Activated CD4-positive, CD25-positive, alpha-beta regulatory T cell (primary cell): ENCODE measurements around the gene DHRSX.
"Not testable (repeated sequence)": the region's sequence is repeated elsewhere in the genome, so short reads cannot be mapped to it uniquely, and the experiment has no call there.

Experiments
- DNase-seq, 4 experiments: peaks; one replicate each; lab custom pipeline; 2025; lab: John Stamatoyannopoulos, UW

DHRSX gene

DNA sequence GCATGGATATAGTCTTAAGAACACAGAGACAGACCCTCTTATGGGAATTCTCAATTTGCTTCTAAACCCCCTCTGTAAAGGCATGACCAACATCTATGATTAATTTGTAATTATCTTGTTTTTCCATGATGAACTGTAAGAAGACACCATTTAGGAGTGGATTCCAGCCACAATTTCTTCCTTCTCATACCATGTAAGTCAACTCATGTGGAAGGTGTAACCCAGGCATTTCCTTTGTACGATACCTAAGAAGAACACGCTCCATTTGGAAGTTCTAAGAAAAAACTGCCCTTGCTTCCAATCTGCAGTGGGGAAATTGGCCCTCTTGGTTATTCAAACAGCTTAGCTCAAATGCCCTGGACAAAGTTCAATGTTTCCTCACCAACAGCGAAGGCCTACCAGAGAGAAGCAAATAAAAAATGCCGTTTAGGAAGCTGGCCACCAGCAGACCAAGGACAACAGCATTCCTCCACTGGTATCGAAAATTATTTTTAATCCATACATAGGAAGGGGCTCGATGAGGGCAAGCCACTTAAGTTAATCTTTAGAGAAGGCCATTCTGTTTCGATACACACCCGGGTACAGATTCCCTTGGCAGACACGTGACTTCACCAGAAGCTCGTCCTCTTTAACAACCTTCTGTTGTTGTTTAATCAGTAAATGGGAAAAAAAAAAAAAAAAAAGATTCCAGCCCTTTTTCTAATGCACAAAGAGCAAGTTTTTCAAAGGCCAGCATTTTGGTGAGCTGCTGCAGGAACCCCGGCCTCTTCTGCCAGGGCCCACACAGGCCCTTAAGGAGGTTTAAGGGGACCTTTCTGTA is 2.6 kb downstream of the DHRSX start:
- no peak for DNase-seq

DNA sequence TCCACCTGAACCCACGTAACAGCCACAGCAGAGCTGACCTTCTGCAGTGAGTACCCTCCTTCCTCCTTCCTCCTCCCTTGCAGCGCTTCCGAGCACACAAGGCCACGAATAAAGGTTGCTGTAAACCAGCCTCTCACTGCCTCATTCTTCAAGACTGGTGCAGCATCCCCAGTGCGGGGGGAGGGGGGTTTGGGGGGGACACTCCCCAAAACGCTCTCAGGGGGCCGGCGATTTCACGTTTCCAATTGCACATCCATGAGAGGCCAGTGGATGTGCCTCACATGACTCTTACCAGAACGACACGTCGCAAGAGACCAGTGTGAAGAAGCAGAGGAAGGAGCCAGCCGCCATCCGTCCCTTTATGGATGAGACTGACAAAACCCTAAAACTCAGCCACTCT is 5.2 kb downstream of the DHRSX start:
- no peak for DNase-seq

DNA sequence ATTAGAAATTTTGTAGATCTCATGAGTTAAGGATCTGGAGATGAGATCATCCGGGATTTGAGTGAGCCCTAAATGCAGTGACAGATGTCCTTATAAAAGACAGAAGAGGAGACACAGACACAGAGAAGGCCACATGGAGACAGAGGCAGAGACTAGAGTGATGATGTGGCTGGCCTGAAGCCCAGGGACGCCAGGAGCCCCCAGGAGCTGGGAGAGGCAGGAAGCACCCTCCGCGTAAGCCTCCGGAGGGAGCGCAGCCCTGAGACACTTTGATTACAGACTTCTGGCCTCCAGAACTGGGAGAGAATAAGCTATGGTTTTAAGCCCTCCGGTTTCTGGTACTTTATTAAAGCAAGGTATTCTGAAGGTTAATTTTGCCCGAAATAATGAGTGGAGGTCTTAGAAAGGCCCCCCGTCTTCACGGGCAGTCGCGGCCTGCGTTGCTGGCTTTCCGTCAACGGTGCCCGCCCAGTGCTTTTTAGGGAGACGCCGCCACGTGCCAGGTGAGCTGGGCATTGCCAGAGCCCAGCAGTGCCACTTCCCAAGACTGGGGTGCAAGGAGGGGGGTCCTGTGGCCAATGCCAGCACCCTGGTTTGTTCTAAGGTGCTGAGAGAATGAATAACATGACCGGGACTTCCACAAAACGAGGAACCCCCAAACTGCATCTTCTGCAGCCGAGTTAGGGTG is 8.1 kb downstream of the DHRSX start:
- no peak for DNase-seq

DNA sequence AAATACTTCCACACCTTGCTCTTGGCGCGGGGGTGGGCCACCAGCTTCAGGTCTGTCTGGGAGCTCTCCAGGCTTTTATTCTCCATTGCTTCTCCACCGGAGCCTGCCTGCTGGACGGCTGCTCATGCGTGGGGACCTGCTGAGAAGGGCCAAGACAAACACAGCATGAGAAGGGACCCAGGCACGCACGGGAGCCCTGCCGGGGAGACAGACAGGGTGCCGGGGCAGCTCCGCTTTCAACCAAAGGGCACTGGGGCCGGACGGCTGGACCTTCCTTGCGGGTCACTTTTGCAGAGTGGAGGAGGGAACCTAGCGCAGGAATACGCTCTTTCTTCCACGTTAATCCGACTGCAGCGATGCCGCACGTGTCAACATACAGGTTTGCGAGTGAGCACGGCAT is 10.1 kb downstream of the DHRSX start:
- no peak for DNase-seq

DNA sequence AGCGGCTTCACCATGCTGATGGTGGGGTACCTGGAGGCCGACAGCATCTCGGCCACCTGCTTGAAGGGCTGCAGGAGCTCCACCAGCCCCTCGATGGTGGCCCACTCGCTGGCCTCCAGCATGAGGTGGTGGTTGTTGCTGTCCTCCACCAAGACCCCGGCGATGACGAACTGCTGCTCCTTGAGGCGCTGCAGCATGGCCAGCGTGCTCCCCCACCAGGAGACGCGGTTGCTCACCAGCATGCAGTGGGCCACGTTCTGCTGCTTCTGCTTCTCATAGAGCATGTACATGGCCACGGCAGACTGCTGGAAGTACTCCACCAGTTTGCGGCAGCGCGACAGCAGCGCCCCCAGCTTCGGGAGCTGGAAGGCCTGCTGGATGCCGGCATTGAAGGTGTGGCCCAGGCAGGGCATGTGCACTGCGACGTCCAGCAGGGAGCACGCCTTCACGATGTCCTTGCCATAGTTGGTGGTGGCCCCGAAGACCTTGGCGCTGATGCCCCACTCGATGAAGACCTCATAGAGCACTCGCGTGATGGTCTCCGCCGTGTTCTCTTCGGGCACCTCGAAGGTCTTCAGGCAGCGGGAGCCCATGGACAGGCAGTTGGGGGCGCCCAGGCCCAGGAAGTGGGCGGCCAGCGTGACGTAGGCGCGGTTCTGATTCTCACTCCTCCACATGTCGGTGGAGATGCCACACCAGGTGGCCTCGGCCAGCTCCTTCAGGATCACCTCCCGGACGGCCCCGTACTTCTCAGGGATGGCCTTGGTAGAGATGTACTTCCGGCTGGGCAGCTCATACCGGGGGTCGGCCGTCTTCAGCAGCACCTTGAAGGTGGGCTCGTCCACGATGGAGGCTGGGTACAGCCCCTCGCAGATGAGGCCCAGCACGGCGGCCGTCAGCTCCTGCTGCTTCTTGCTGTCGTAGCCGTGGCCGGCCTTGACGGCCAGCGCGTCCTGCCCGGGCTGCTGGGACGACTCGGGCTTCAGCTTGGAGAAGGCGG is 11.0 kb downstream of the DHRSX start:
- DNase-seq: no peak

DNA sequence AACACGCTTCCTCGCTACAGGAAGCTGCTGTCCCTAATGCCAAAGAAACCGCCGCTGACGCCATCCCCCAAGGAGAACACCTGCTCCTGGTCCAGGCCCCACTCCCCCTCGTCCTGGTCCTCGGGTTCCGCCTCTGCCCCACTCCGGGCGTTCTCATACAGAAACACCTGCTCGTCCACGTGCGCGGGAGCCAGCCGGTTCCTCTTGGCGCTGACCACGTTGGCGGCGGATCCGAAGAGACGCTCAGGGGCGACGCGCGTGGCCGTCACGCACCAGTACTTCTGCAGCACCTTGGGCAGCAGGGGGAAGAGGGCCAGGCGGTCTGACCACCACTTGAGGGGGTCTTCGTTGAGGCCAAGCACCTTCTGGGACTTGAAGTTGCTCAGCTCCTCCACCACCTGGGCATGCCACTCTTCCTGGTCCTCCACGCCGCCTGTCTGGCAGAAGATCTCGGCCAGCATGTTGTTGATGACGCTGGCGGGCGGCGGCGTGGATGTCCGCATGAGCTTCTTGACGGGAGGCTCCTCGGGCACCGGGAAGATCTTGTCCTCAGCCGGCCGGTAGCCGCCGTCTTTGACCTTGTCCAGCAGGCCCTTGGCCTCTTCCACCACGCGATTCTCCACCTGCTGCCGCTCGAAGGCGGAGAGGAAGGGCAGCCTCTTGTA is 12.0 kb downstream of the DHRSX start:
- no peak for DNase-seq

DNA sequence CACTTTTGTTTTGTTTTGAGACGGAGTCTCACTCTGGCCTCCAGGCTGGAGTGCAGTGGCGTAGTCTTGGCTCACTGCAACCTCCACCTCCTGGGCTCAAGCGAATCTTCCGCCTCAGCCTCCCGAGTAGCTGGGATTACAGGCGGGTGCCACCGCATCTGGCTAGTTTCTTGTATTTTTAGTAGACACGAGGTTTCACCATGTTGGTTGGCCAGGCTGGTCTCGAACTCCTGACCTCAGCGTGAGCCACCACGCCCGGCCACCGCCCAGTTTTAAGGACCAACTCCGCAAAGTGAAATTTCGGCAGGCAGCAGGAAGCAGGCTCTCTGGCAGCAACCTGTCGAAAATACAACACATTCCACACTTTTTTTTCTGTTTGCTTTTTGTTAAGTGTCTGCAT is 13.4 kb downstream of the DHRSX start:
- DNase-seq: no peak

DNA sequence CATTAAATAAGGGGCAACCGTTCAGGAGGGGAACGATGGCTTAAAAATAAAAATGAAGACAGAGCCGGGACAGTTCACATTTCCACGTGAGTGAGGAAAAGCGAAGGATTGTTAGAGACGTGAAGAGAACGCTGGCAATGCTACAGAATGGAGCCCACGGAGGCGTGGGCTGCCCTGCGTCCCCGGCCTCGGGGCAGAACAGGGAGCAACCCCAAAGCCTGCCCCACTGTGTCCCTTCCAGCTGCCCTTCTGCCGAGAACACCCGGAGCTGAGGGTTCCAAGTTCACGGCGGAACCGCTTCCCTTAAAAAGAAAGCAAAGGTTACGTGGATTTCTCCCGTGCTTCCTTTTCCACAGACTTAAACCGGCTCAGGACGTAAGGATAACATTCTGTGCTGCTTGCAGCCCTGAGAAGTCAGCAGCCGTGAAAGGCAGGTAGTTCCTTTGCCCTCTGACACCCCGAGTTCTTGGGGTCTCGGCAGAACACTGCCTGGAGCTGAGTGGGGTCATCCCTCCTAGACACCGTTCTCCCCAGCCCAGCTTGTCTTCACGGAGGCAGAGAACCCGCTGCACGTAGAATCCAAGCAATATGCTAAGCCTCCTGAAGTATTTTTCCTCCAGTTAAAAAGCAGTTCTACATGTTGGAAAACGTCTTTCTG is 14.2 kb downstream of the DHRSX start:
- no peak for DNase-seq

DNA sequence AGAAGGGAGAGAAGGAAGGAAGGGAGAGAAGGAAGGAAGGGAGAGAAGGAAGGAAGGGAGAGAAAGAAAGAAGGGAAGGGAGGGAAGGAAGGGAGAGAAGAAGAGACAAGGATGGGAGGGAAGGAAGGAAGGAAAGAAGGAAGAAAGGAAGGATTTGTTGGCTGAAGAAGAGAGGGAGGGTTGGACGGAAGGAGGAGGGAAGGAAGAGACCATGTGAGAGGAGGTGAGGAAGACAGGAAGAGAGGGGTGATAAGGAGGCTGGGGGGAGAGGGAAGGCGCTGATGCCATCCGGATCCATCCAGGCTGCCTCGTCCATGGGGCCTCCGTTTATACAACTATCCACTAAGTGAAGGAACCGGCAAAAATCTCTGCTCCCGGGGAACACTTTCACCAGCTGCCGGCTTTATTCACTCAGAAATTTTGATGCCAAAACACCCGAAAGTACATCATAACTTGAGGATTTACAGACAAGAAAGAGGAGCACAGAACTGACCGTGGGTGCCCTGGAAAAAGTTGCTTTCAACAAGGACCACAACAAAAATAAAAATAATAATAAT is 14.9 kb downstream of the DHRSX start:
- DNase-seq: no peak

DNA sequence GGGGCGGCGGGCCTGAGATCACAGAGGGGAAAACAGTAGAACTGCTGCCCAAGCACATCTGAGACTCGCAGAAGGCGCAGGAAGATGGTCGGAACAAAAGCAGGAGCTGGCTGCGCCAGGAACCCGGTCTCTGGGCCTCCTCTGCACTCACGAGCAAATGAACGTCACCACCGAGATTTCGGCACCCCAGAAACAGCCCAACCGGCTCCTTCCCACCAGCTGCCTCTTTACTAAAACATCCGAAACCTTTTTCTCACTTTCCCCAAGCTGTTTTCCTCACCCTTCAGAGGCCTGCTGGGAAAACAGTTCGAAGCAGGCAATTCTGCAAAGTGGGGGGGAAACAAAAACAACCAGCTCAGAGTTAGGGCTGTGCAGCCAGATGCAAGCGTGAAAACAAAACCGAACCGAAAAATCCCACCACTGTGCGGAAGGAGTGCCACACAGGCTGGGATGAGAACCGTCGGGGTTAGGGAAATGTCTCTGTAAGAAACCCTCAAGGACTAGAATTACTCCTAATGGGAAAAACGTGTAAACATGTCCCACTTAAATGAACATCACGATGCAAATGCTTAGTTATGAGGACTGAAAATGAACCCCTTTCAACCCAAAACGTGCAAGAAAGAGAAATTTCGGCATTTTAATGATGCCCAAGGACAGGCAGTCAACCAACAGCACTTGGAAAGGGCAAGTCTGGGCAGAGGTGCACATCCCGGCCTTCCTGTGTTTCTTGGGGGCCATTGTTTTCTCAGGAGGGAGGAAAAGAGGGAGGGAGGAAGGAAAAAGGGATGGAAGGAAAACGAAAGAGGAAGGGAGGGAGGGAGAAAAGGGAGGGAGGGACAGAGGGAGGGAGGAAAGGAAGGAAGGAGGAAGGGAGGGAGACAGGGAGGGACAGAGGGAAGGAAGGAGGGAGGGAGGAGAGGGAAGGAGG is 15.8 kb downstream of the DHRSX start:
- DNase-seq: no peak

DNA sequence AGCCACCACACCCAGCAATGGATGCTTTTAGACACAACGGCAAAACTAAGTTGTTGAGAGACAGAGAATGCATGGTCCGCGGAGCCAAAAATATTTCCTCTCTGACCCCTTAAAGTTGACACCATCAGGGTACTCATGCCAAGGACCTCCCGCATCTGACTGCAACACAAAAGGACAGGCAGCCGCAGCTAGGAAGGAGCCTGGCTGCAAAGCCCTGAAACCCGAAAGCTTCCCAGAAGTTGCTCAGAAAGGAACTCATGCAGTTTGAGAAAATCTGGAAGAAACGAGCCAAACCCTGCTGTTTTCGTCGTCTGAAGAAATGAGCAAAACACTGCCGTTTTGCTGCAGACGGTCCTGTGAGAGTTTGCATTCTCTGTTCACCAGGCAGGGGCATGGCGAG is 16.5 kb downstream of the DHRSX start:
- DNase-seq: no peak

DNA sequence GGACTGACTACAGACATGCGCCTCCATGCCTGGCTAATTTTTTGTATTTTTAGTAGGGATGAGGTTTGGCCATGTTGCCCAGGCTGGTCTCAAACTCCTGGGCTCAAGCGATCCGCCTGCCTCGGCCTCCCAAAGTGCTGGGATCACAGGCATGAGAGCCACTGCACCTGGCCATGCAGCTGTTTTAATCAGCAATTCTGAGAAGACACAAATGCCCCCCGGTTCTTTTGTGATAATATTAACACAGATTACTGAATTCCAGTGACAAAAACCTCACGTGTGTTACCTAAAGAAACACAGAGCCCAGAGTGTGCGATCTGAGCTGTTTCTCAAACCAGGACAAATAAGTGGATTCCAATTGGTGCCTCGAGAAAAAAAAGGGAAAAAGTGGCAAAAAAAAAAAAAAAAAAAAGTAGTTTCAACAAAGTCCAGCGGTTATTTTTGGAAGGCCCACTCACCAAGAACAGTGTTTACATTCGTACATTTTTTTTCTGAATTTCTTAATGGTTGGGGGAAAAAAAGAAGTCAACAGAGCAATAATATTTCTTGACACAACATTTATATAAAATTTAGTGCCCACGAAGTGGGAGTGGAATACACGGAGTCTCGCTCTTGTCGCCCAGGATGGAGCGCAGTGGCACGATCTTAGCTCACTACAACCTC is 17.2 kb downstream of the DHRSX start:
- DNase-seq: no peak

DNA sequence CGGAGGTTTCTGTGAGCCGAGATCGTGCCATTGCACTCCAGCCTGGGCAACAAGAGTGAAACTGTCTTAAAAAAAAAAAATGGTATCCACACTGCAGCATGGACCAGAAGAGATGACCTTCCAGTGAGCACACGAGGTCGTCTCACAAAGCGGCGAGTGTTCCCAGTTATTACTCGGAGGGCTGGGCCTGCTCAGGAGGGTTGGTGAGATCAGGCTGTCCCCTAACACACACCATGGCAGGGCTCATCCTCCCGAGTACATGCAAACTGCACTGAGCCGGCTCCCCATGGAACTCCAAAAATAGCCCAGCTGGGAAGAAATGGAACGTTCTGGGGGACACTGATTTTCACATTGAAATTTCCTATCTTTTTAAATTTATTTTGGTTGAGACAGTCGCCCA is 19.2 kb downstream of the DHRSX start:
- DNase-seq: not testable (repeated sequence)

DNA sequence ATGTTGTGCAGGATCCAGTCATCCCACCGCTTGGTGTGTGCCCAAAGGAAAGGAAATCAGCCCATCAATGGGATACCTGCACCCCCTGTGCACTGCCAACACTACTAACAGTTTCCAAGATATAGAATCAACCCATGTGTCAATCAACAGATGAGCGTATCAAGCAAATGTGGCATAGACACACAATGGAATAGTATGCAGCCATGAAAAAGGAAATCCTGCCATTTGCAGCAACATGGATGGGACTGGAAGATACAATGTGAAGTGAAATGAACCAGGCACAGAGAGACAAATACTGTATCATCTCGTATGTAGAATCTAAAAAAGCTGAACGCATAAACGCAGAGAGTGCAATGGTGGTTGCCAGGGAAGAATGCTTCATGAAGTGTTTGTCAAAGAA is 20.8 kb downstream of the DHRSX start:
- not testable (repeated sequence) for DNase-seq

DNA sequence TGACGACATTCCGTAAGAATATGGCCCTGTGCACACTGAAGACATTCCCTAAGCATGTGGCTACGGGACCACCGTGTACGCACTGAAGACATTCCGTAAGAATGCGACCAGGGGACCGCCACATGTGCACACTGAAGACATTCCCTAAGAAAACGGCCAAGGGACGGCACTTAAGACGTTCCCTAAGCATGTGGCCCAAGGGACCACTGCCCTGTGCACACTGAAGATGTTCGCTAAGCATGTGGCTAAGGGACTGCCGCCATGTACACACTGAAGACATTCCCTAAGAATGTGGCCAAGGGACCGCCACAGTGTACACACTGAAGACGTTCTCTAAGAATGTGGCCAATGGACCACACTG is 21.4 kb downstream of the DHRSX start:
- no peak for DNase-seq

DNA sequence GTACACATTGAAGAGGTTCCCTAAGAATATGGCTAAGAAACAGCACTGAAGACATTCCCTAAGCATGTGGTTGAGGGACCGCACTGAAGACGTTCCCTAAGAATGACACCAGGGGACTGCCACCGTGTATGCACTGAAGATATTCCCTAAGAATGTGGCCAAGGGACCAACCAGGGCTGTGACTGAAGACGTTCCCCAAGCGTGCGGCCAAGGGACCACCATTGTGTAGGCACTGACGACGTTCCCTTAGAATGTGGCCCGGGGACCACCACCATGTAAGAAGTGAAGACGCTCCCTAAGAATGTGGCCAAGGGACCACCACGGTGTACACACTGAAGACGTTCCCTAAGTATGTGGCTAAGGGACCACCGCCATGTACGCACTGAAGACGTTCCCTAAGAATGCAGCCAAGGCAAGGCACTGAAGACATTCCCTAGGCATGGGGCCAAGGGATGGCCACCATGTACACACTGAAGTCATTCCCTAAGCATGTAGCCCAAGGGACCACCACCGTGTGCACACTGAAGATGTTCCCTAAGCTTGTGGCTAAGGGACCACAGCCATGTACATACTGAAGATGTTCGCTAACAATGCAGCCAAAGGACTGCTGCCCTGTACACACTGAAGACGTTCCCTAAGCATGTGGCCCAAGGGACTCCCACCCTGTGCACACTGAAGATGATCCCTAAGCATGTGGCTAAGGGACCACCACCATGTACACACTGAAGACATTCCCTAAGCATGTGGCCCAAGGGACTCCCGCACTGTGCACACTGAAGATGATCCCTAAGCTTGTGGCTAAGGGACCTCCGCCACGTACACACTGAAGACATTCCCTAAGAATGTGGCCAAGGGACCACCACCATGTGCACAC is 22.0 kb downstream of the DHRSX start:
- DNase-seq: no peak

DNA sequence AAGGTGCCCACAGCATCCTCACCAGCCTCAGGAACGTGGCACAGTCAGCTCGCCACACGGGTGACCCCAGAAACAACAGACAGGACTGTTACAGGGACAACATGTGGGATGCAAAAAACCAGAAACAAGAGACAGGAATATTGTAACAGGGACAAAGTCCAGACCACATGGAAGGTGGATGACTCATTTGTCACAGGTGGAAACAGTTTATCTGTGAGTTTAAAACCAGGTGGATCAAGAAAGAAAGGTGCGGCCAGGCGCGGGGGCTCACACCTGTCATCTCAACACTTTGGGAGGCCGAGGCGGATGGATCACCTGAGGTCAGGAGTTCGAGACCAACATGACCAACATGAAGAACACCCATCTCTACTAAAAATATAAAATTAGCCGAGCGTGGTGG is 23.5 kb downstream of the DHRSX start:
- DNase-seq: not testable (repeated sequence)

DNA sequence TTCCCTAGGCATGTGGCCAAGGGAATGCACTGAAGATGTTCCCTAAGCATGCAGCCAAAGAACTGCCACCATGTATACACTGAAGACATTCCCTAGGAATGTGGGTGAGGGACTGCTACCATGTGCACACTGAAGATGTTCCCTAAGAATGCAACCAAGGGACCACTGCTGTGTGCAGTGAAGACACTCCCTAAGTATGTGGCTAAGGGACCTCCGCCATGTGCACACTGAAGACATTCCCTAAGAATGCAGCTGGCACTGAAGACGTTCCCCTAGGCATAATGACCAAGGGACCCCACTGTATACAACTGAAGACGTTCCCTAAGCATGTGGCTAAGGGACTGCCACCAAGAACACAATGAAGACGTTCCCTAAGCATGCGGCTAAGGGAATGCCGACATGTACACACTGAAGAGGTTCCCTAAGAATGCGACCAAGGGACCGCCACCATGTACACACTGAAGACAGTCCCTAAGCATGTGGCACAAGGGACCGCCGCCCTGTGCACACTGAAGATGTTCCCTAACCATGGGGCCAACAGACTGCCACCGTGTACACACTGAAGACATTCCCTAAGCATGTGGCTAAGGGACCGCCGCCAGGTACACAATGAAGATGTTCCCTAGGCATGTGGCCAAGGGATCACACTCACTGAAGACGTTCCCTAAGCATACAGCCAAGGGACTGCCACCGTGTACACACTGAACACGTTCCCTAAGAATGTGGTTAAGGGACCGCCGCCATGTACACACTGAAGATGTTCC is 25.6 kb downstream of the DHRSX start:
- no peak for DNase-seq
